Right cardiac atrium (tissue), 5 donors: ENCODE results near the gene CCNQ. TPM values are rescaled to one million over a fixed set of nuclear protein-coding genes. Genes with fewer than 3 reads are reported as not detected.
"Not testable (repeated sequence)": the region's sequence is repeated elsewhere in the genome, so short reads cannot be mapped to it uniquely, and the experiment has no call there.

Source experiments
- ATAC-seq, 2 donors: fragments of 200-7000 bp; cut with Tn5 transposase; one replicate each; pipeline versions ENCODE4 v1.8.0 to v1.9.1; 2020; ENCODE audit warnings: moderate library complexity in 2 of 2, mild to moderate bottlenecking in 1 of 2
- DNase-seq, 3 donors: peaks; one replicate each; pipeline ENCODE4 v3.0.0-alpha.2; 2020
- H3K27ac ChIP-seq: one replicate; pipeline ENCODE4 v1.5.1; 2013; ENCODE audit warnings: mild to moderate bottlenecking, low read length, control low read depth, moderate library complexity
- H3K27me3 ChIP-seq: one replicate; pipeline ENCODE4 v1.6.1; 2013; ENCODE audit not compliant: control insufficient read depth, insufficient read depth
- H3K4me1 ChIP-seq: one replicate; pipeline ENCODE4 v1.6.1; 2013; ENCODE audit warnings: low read length; ENCODE audit not compliant: control insufficient read depth, insufficient read depth
- H3K4me3 ChIP-seq: one replicate; pipeline ENCODE4 v1.5.1; 2013; ENCODE audit warnings: low read length, control low read depth
- H3K9me3 ChIP-seq: one replicate; pipeline ENCODE4 v1.6.1; 2013; ENCODE audit warnings: low read length; ENCODE audit not compliant: control insufficient read depth
- WGBS: extraction: QIAGEN DNeasy Blood & Tissue Kit; methylation state at CpG from one replicate; pipeline ENCODE4 v1.1.7; 2013; 5-methylcytosine and 5-hydroxymethylcytosine counted together
- intact Hi-C, 4 donors: fragments of 100-400 bp; cut with DNase I; formaldehyde crosslinking; loops; one replicate each; pipeline versions ENCODE4 v1.11.0 to v1.14.0; 2022 to 2023
- polyA plus RNA-seq: library from polyadenylated mRNA; stranded (reverse); fragments of 200-250 nt; gene quantifications from one replicate; pipeline ENCODE4 v1.2.3, GENCODE V29; 2013
- total RNA-seq, 4 donors: library from RNA; stranded (reverse); fragmentation: NEBNext Ultra II Directional; extraction: Animal tissue kit (Norgen Biotek cat#: 25700); gene quantifications; one replicate each; pipeline ENCODE4 v1.2.1, GENCODE V29; 2021
- donor health status: healthy with polysubstance abuse.
- donor health status: DM: no; HTN: yes; CAD: no.
- donor health status: DM: no; HTN: no; CAD: no.
- donor health status: DM: no; HTN: yes; CAD: no; lungs with severe emphysema.
- donor health status: DM: yes; HTN: yes; CAD: no.

The CCNQ gene
- total and polyA plus RNA-seq, 5 donors: 24.4 to 55.0 (median 31.4) TPM

DNA sequence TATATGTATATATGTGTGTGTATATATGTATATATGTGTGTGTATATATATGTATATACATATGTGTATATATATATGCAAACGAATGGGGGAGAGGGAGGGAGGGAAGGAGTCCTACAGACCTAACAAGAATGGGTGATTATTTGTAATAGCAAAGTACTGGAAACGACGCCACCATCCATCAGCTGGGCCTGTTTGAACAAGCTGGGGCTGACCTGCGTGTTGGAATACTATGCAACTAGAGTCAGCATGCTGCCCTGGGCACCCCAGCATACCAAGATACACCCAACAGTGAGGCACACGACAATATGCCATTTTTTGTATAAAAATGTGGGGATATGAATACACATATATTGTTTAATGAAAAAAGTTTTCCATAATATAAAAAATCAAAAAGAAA is 21.6 kb upstream of the CCNQ start:
- Histone ChIP-seq H3K27me3 (no peaks in the 10 kb centered on the region), H3K4me1 (no peaks in the 10 kb centered on the region), H3K27ac (no peak overlapping the region), H3K4me3 (no peak overlapping the region), H3K9me3 (no peaks in the 10 kb centered on the region)
- WGBS: 84% methylated on average over 5 of the region's 5 CpGs
- intact Hi-C loops: no loop called here
- no peak for ATAC-seq
- DNase-seq: no peak

DNA sequence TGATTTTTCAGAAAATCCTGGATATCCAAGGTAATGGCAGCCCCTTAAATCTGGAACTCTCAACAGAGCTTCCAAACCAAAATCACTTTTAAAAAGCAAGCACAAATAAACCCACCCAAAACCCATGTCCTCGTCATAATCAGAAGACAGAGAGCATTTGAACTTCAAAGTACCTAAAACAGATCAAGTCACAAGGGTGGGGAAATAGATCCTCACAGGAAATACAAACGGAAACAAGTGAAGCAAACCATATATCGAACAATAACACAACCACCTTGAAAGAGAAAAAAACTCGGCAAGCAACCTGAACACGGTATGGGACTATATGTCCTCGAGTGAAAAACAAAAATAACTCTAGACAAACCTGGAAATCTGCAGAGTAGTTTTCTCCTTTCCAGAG is 15.9 kb upstream of the CCNQ start:
- Histone ChIP-seq H3K27ac (no peak overlapping the region), H3K27me3 (no peaks in the 10 kb centered on the region), H3K9me3 (no peaks in the 10 kb centered on the region), H3K4me3 (no peak overlapping the region), H3K4me1 (no peaks in the 10 kb centered on the region)
- WGBS: 63% methylated on average over 6 of the region's 6 CpGs
- intact Hi-C loops: loop anchor here in 1 of 4 donors (10.0 kb wide), 1 partner anchor 50 kb away; no protein-coding TSS in a partner anchor
- no peak for ATAC-seq
- no peak for DNase-seq

DNA sequence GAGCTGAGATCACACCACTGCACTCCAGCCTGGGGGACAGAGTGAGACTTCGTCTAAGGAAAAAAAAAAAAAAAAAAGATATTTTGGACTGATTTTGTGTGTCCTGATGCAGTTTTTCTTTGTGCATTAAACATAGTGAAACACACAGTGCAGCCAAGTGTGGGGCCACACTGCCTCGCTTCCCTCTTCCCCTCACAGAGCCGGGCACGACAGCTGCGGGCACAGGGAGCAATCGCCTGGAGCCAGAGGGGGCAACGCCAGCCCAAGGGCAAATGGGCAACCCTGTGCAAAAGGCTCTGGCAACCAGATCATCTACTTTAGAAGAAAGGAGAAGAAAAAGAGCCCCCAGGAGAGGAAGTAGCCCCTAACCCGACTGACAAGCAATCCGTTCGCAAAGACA is 13.5 kb upstream of the CCNQ start:
- intact Hi-C loops: loop anchor here in 1 of 4 donors (10.0 kb wide), 1 partner anchor 52 kb away; no protein-coding TSS in a partner anchor
- Histone ChIP-seq H3K27me3 (no peaks in the 10 kb centered on the region), H3K4me1 (no peaks in the 10 kb centered on the region), H3K9me3 (no peaks in the 10 kb centered on the region), H3K4me3 (no peak overlapping the region), H3K27ac (no peak overlapping the region)
- no peak for ATAC-seq
- no peak for DNase-seq
- WGBS: 82% methylated on average over 10 of the region's 10 CpGs

DNA sequence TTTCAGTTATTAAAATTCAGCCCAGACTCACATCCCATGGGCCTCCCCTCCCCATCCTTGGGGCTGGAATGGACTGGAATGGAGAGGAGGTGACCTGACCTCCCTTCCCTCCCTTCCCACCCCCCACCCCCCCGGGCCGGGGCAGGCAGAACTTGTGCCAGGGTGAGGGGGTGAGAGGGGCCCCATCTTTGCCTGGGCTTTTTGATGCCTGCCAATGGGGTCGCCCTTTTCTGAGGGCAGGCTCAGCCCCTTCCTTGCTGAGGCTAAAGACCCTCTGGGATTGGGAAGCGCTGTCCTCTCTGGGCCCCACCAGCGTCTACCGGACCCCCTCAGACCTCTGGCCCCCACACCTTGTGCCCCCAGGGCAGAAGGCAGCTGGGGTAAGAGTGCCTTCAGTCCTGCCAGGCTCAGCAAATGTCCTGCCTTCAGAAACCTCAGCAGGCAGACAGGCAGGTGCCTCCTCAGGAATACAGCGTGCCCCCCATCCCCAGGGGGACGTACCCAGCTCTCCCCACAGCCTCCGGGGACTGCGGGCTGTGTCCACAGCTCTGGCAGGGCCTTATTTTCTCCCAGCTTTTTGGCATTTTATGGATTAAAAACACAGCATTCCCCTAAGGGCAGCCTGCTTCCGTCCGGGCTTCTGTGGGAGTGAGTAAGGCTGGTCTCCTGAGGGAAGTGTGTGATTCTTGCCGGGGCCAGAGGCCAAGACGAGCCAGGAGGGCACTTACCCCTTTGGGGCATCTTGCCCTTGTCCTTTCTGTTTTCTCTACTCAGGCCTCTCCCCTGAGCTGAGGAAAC is 12.6 kb upstream of the CCNQ start:
- Histone ChIP-seq H3K27me3 (no peaks in the 10 kb centered on the region), H3K27ac (no peak overlapping the region), H3K9me3 (no peaks in the 10 kb centered on the region), H3K4me1 (no peaks in the 10 kb centered on the region), H3K4me3 (no peak overlapping the region)
- intact Hi-C loops: loop anchor here in 1 of 4 donors (10.0 kb wide), 1 partner anchor 53 kb away; no protein-coding TSS in a partner anchor
- ATAC-seq (no peak), DNase-seq (no peak)
- WGBS: 65% methylated on average over 14 of the region's 14 CpGs

DNA sequence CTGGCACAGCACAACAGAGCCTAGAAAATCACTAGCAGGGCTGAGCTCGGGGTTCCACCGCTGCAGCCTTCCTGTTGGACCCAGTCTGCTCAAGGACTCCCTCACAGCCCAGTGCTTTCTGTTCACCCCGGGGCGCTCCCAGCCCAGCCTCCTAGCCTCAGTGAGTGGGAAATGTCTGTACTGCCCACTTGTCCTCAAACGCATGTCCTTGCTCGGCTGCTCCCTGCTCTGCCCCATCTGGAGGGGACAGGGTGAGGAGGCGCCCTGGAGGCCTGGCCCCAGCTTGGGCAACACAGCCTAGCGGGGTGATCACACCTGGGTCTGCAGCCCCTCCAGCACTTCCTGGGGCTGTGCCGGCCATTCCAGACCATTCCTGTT is 11.9 kb upstream of the CCNQ start:
- ATAC-seq (peak in 1 of 2 donors; percentile 5), DNase-seq (no peak)
- no peaks in the 10 kb centered on the region for H3K9me3 ChIP-seq
- intact Hi-C loops: loop anchor here in 1 of 4 donors (10.0 kb wide), 1 partner anchor 54 kb away; no protein-coding TSS in a partner anchor
- no peak overlapping the region for H3K27ac ChIP-seq
- no peaks in the 10 kb centered on the region for H3K4me1 ChIP-seq
- H3K27me3 ChIP-seq: no peaks in the 10 kb centered on the region
- no peak overlapping the region for H3K4me3 ChIP-seq
- WGBS: 71% methylated on average over 9 of the region's 9 CpGs

DNA sequence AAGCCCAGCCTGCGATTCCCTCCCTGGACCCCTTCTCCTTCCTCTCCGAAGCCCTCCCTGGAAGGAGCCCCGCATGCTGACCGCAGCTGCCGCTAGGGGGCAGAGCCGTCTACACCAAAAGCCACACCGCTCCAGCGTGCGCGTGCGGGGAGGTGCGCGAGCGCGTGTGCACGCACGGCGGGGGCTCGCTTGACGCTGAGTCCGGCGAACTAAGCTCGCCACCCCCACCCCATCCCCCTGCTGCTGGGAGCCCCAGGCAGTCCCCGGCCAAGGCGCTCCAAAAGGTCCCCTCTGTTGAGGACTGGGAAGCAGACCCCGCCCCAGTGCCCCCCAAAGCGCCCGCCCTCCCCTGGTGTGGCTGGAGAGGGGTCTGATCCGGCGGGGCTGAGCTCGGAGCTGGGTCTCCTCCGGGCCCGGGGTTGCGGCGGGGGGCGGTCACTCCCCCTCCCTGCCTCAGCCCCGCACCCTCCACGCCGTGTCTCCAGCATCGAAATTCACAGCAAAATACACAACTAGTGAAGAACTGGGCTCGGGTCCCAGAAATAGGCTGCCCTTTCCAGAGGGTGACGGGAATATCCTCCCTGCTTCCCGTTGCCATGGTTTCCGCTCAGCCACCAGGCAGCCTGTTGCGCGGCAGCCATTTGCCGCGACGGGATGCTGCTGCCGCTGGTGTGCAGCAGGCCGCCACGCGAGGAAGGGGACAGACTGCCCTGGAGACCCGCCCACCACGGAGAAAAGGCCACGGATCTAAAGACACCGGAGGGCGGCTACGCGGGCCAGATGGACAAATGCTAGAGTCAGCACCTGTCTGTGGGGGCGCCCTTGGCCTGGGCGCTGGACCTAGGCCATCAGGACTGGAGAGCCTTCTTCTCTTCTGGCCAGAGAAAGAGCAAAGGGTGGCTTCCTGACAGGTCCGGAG is 11.2 kb upstream of the CCNQ start:
- no peak overlapping the region for H3K27ac ChIP-seq
- WGBS: 3% methylated on average over 56 of the region's 63 CpGs
- peak; percentile 77 to 93 (median 92) for DNase-seq
- peak overlapping the region; percentile 35 for H3K4me3 ChIP-seq
- intact Hi-C loops: loop anchor here in 1 of 4 donors (10.0 kb wide), 1 partner anchor 55 kb away; no protein-coding TSS in a partner anchor
- ATAC-seq: peak; percentile 95 to 96
- H3K4me1 ChIP-seq: no peaks in the 10 kb centered on the region
- H3K27me3 ChIP-seq: no peaks in the 10 kb centered on the region
- no peaks in the 10 kb centered on the region for H3K9me3 ChIP-seq

DNA sequence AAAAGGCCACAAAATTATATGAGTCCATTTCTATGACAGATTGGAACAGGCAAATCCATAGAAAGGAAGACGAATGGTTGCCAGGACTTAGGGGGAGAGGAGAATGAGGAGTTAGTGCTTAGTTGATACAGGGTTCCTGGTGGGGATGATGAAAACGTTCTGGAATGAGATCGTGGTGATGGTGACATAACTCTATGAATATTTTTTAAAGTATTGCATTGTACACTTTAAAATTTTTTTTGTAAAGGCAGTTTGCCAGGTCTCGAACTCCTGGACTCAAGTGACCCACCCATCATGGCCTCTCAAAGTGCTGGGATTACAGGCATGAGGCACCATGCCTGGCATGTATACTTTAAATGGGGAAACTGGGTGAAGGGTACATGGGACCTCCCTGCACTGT is 9.9 kb upstream of the CCNQ start:
- H3K27ac ChIP-seq: no peak overlapping the region
- H3K4me3 ChIP-seq: no peak overlapping the region
- H3K27me3 ChIP-seq: no peaks in the 10 kb centered on the region
- H3K9me3 ChIP-seq: no peaks in the 10 kb centered on the region
- no peak for ATAC-seq
- no peak for DNase-seq
- whole genome bisulfite sequencing: 54% methylated on average over 4 of the region's 4 CpGs
- no peaks in the 10 kb centered on the region for H3K4me1 ChIP-seq
- intact Hi-C loops: no loop called here

DNA sequence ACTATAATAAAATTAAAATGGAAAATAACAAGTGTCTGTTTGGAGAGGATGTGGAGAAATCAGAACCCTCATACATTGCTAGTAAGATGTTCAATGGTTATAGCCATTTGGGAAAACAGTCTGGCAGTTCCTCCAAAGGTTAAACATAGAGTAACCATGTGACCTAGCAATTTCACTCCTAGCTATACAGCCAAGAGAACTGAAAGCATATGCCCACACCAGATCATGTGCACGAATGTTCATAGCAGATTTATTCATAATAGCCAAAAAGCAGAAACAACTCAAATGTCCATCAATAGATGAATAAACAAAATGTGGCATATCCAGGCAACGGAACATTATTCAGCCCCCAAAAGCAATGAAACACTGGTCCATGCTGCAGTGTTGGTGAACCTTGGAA is 9.4 kb upstream of the CCNQ start:
- WGBS: 58% methylated on average over 2 of the region's 2 CpGs
- Histone ChIP-seq H3K4me3 (no peak overlapping the region), H3K27ac (no peak overlapping the region), H3K27me3 (no peaks in the 10 kb centered on the region), H3K4me1 (no peaks in the 10 kb centered on the region), H3K9me3 (no peaks in the 10 kb centered on the region)
- DNase-seq: no peak
- intact Hi-C loops: no loop called here
- ATAC-seq: no peak

DNA sequence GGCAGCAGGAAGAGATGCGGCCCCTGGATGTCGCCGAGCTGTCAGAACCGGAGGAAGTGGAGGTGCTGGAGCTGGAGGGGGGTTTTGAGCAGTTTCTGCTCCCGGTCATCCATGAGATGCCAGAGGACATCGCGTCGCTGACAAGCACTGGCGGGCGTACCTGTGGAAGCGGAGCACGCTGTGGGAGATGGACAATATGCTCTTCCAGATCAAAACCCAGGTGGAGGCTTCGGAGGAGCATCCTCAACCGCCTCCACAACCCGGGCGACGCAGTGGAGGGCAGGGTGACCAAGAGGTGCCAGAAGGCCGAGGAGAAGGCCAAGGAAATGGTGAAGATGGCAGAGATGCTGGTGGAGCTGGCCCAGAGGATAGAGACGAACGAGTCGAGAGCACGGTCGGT is 7.6 kb upstream of the CCNQ start:
- Histone ChIP-seq H3K27ac (no peak overlapping the region), H3K4me3 (no peak overlapping the region), H3K4me1 (no peaks in the 10 kb centered on the region), H3K9me3 (no peaks in the 10 kb centered on the region), H3K27me3 (no peaks in the 10 kb centered on the region)
- ATAC-seq (no peak), DNase-seq (no peak)
- intact Hi-C loops: no loop called here
- WGBS: 86% methylated on average over 23 of the region's 23 CpGs

DNA sequence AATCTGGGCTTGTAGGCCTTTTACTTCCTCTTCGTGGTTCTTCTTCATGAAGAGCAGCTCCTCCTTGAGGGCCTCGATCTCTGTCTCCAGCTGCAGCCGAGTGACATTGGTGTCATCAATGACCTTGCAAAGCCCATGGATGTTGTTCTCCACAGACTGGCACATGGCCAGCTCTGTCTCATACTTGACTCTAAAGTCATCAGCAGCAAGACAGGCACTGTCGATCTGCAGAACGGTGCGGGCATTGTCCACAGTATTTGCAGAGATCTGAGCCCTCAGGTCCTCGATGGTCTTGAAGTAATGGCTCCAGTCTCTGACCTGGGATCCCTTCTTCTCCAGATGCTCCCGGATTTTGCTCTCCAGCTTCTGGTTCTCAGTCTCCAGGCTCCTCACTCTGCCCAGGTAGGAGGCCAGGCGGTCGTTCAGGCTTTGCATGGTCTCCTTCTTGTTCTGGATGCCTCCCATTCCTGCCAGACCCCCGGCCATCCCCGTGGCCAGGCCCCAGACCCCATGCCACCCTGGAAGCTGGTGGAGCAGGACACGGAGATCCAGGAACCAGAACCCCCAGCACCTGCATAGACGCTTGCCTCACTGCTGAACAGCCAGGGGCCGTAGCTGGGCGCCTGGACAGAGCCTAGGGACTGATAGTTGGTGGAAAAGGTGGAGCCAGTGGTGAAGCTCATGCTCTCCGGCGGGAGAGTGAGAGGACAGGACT is 5.9 kb upstream of the CCNQ start:
- DNase-seq, ATAC-seq, H3K27me3 ChIP-seq, intact Hi-C loops, H3K4me1 ChIP-seq, H3K9me3 ChIP-seq, H3K4me3 ChIP-seq, H3K27ac ChIP-seq: not testable (repeated sequence)
- 83% methylated on average over 18 of the region's 18 CpGs for WGBS
